ENCODE measurements around the gene KBTBD3. TPM values are rescaled to one million over a fixed set of nuclear protein-coding genes. Genes with fewer than 3 reads are reported as not detected.
A peak's percentile ranks its signal among the peaks of the same experiment; 100 is the strongest.

Gene KBTBD3, protein sequence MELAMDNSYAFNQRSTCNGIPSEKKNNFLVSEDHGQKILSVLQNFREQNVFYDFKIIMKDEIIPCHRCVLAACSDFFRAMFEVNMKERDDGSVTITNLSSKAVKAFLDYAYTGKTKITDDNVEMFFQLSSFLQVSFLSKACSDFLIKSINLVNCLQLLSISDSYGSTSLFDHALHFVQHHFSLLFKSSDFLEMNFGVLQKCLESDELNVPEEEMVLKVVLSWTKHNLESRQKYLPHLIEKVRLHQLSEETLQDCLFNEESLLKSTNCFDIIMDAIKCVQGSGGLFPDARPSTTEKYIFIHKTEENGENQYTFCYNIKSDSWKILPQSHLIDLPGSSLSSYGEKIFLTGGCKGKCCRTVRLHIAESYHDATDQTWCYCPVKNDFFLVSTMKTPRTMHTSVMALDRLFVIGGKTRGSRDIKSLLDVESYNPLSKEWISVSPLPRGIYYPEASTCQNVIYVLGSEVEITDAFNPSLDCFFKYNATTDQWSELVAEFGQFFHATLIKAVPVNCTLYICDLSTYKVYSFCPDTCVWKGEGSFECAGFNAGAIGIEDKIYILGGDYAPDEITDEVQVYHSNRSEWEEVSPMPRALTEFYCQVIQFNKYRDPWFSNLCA
- polyA plus RNA-seq (2013, experiment 1 of 2; ENCODE audit: insufficient read length) = 2.9 TPM
- 3.1 TPM for polyA plus RNA-seq (2013, experiment 2 of 2; ENCODE audit: insufficient read length)

DNA sequence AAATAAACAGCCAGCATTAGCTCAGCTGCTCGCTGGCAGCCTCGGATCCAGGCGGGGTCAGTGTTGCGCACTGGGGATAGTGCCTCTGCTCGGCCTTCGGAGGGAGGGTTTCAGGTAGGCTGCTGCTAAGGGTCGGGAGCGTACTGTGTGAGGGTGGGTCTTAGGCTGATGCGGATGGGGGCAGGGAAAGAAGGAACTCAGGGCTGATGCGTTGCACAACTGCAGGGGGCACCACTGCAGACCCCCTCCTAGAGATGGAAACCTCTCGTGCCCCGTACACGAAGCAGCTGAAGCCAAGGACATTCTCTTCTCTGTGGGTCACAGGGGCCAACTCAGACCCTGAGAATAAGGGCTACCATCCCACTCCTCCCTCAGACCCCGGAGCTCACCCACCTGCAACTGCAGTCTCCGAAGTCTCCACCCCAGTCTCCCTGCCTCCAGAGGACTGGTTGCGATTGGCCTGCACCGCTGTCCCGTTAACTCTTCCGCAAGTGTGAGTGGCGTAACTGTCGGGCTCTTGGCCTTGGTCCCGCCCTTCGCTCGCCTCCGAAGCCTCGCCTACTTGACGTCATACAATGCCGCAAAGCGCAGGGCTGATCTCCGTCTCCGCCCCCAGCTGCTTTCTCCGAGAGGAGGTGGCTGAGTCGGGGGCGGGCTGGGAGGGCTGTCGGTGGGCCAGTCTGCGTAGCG lies at the start of gene KBTBD3:
KBTBD3 (minus strand) TSS at position 429 of the 690 bp plus-strand sequence. CDS start 18,250 bp downstream, outside the sequence.
- peak; percentile 100 for DNase-seq

DNA sequence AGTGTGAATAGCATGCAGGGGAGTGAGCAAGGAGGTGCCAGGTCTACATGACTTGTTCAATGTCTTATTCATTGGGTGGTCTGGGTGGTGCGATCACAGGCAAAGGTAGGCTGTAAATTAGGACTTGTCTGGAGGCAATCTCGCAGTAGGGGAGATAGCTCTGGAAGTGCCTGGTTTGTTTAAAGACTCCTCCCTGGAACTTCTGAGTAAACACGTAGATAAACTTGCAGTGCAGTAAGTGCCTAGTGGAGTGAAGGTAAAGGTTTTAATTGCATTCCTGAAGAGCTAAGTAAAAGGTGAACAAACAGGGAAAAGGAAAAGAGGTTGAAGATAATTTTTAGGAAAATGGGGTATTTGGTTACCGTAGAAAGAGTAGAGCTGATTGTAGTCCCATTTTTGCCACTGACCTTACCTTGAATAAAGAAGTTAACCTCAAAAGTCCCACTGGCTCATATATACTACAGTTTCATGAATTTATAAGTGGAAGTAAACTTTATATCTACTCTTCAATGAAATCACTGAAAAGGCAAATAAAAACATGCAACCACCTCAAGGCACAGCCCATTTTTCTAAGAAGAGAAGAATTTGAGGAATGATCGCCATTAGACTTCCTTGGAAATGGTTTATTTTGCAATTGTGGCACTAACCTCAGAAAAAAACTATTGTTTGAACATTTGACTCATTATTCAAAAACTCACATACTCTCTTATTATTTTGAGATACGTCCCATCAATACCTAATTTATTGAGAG lies 44.6 kb upstream of the KBTBD3 start:
- no peak for DNase-seq

DNA sequence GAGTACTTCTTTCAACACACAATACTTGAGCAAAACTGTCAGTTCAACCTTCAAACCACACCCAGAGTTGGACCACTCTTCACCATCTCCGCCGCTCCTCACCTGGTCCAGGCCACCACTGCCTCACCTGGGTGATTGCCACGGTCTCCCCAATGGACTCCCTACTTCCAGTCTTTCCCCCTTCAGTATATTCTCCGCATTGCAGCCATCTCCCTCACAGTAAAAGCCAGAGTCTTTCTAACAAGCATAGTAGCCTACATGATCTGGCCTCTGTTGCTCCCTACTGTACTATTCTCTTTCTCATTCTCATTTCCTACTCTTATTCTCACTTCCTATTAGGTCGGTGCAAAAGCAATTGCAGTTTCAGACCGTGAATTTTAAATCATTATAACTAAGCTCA lies 28.8 kb upstream of the KBTBD3 start:
- no peak for DNase-seq

DNA sequence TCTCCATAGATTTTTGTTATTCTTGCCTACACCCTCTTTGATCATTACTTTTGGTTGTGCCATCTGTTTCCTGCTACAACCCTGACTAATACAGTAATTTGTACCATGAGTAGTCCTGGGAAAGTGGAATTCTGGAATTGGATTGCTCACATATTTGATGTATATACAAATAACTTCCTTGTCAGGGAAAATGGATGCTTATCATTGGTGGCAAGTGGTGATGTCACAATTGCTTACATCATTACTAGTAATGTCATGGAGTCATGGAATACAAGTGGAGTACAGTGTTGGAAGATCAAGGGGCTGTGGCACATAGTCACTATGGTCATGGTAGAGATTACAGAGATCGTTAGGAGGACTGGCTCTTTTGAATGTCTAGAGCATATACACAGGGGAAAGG lies 24.7 kb upstream of the KBTBD3 start:
- peak; percentile 63 for DNase-seq

DNA sequence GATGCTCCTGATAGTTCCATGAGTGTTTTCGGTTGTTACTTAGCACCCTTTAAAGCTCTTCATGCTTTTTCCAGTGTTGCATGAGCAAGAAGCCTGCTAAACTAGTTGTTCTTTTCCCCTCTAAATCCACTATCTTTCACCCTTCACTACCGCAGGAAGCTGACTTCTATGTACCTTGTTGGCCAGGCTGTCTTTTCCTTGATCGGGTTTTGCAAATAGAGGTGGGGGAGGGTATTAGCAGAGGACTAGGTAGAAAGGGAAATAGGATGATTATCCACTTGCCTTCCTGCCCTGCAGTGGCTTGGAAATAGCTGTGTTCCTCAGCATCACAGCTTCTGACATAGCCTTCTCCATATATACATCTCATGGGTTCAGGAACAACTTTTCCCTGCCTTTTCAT lies 24.2 kb upstream of the KBTBD3 start:
- DNase-seq = no peak

DNA sequence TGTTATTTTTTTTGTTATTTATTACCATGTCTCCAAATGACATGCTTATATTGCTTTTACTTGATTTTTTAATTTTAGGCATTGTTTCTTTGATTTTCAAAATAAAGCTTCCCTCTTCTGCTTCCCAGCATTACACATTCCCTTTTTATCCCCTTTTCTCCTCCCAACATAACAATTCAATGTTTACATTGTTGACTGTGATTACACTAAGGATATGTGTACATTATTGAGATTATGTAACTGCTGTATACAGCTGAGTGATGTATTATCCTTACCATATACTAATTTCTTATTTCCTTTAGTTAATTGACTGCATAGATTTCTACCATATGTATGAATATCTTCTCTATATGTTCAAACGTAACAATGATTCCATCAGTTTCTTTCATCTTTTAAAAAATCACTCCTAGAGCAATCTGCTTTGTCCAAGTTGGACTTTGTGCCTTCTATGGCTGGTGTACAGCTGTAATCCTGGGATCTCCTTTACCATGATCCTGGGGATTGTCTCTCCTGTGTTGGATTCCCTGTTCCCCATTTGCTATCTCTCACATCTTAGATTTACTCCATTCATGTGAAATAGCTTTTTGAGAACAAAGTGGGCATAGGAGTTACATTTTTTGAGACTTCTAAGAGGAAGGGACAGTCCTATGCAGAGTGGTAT lies 21.9 kb upstream of the KBTBD3 start:
- DNase-seq = no peak

DNA sequence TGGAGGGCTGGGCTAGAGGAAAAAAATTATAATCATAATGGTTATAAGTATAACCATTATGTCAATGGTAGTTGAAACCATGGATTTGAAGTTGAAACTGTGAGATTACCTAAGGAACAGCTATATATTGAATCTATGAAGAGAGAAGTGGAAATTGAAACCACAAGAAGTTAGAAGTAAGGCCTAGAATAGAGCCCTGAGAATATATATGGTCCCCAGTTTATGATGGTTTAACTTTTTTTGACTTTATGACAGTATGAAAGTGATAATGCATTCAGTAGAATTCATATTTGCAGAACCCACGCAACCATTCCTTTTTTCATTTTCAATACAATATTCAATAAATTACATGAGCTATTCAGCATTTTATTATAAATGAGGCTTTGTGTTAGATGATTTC lies 15.3 kb upstream of the KBTBD3 start:
- no peak for DNase-seq

DNA sequence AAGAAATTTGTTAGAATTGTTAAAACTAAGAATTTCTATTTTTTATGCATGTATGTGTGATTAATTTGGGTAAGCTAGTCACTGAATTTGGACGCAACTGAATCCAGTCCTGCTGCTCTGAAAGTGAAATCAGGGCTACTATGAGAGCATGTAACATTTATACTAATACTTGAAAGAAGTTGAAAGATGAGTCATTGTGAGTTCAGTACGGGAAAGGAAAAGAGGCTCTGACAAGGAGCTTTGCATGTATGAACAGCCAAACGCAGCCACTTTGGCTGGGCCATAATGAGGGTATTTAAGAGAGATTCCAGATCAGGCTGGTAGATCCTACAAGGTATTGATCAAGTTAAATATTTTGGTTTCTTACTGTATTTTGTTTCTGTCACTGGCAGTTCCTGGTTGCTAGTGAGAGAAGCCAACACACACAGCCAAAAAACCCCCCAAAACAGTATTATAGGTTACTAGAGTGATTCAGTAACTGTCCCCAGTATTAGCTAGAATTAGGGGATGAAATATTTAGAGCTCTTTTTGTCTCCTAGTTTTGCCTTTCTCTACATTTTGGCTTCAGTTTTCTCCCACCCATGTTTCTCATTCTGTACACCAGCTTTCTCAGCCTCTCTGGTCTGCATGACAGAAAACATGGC lies 14.5 kb upstream of the KBTBD3 start:
- DNase-seq = peak; percentile 48

DNA sequence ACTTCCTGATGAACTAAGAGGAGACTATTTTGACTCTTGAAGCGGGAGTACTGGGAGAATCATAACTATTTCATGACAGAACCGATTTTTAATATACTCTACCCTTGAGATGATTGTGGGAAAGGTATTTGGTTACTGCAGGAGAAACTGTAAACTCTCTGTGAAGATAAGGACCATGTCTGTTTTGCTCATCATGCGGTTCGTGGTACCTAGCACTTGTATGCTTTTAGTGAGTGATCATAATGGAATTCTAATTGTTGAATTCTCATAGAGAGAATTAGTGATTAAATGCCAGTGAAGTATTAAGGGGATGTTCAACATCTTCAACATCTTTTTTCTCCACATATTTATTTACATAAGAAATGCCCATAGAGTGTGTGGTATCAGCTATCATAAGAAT lies 11.7 kb upstream of the KBTBD3 start:
- DNase-seq = peak; percentile 27

DNA sequence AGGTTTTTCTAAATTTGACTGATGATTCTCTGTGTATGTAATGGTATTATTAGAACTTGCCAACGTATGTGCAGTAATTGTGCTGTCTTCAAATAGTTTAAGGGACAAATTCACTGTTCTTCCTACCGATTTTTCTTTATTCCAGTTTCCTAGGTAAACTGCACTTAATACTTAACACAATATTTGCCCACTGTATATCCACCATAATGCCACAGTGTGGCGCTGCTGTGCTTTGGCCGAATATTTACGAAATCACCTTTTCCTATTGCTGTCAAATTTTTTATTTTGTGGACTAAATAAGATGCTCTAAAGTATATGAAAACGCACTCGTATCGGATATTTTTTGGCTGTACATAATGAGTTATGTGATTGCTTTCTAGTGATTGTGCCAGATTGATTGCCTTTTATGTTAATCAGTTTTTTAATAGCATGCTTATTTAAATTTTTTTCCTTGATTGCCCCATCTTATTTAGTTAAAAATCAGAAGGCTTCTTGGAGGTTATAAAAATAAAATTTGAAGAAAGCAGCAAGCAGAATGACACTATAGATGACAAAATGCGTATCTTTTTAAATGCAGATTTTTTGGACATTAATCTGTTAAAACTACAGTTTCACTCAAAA lies 10.8 kb upstream of the KBTBD3 start:
- peak; percentile 53 for DNase-seq

DNA sequence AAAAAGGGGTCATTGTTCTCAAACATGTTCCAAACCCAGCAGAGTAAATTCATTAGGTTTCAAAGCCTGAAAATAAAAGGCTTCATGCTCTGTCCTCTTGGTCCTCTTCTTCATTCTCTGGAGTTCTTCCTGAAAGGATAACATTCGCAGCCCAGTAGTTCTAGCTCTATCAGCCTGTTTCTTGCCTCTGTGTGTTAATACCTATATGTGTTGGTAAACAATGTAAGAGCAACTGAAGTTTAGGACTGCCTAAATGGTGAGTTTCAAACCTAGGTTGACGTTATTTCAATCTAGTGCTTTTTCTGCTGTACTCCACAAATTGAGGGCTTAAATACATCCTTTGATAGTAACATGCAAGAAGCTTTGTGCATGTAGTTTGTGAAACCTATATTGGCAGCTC lies 9.7 kb upstream of the KBTBD3 start:
- DNase-seq = no peak

DNA sequence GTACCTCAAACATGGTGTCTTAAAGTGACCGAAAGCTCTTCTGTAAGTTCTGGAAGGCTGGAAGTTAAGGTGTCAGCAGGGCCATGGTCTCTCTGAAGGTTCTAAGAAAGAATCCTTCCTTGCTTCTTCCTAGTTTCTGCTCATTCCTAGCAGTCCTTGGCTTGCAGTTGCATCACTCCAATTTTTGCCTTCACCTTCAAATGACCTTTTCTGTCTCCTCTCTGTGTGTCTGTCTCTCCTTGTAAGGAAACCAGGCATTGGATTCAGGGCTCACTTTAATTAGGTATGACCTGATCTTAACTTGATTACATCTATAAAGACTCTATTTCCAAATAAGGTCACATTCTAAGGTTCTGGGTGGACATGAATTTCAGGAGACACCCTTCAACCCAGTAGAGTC lies 9.0 kb upstream of the KBTBD3 start:
- peak; percentile 11 for DNase-seq

DNA sequence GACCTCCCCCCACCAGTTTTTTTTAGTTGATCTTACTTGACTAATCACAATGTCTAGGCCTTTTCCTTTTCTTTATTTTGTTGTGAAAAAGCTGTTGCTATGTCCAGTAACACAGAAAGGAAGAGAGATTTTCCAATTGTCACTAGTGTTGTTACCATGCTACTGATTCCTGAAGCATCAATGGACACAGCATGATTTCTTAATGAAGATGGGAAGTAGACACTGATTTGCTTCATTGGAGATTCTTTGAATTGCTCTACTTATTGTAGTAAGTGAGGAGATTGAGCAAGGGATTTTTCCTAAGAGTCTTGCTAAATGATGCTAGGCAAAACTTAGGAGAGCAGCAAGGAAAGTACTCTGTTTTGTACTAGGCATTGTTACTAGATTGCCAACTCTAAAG lies 4.9 kb upstream of the KBTBD3 start:
- no peak for DNase-seq

DNA sequence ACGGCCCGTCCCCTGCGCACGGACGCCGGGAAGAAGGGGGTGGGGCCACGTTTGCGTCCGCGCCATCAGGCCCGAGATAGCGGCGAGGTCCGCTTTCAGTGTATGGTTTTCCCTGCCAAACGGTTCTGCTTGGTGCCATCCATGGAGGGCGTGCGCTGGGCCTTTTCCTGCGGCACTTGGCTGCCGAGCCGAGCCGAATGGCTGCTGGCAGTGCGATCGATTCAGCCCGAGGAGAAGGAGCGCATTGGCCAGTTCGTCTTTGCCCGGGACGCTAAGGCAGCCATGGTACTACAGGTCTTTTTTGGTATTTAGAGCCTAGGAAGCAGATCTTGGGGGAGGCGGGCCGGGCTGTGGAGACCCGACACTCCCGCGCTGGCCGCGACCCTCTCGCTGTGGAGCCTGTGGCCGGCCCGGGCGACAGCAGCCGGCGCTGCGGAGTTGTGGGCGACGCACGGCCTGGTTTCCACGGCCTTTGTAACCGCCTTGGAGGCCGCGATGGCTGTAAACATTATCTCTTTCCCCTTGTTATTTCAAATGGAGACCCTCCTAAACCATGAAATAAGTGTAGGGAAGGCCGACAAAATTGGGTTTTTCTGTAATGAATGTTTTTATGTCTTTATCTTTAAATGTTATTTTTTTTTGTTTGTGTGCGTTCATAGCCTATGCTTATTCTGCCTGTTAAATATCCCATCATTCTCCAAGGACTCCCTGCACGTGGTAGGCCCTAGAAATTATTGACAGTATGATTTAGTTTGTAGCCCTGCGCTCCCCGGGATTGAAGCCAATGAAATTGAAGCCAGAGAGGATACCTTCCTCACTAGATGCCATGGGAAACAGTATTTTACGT lies 685 bp upstream of the KBTBD3 start, which contains the start of gene AASDHPPT:
AASDHPPT (plus strand) TSS at position 54 of the 847 bp plus-strand sequence; CDS start at position 103, 49 bp downstream.
- peak; percentile 27 for DNase-seq

DNA sequence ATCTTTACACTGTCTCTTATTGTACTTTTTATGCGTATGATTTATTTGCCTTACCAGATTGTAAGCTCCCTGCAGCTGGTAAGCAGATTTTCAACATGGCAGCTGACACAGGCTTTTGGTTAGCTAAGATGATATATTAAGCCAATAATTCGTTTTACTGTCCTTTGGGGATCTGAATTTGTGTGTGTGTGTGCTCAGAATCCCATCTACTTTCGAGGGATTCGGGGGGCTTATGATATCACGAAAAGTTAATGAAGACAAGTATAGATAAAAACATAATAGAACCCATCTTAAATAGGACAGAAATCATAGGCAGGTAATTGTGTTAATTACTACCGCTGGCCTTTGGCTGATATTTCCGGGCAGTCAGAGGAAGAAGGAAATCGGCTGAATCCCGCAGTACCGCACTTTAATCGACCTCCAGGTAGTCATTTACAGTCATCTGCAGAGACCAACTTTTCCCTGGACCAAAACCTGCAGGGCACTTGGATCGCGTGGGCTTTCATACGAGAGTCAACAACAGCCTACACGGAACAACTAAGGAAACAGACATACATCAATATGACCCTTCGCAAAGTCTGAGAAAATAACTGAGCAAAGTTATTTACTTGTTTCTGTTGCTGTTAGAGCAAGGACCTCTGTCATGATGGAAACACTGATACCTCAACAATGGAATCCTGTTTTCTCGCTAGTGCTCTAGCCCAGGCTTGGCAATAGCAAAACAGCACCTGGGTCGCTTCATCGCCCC lies 802 bp downstream of the KBTBD3 start:
- DNase-seq = no peak

DNA sequence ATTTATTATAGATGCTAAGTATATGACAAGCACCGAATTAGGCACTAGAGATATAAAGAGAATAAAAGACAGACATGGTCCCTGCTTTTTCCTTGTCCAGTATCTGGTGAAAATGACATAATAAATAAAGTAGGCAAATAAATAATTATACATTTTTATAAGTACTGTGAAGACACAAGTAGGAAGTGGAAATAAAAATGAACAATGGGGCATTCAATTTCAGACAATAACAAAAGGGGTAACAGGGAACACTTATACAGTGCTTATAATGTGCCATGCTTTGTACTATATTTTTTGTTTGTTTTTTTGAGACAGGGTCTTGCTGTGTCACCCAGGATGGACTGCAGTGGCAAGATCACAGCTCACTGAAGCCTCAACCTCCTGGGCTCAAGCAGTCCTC lies 4.3 kb downstream of the KBTBD3 start:
- no peak for DNase-seq

DNA sequence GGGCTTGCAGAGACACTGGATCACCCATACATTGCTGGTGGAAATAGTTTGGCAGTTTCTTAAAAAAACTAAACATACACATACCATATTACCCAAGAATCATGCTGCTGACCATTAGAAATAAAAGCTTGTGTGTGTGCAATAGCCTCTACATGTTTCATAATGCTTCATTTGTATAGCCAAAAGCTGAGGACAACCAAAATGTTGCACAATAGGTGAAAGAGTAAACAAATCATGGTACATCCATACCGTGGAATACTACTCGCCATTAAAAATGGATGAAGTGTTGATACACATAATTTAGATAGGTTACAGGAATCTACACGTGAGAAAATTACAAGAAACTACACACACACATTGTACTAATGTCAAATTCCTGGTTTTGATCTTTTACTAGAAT lies 6.5 kb downstream of the KBTBD3 start:
- no peak for DNase-seq

DNA sequence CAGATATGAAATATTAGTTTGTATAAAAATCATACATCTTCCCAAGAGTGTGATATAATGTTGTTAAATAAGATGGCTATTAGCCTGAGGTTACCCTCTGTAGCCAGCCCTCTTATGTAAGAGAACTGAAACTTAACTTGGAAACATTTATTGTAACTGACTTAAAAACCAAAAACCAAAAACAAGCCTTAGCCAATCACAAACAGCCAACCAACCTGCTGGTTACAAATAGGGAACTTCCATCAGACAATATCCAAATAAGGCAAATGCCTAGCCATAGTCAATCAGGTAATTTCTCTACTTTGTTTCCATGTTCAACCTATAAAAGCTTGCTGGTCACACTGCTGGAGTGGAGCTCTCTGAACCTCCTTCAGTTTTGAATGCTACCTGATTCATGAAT lies 14.1 kb downstream of the KBTBD3 start:
- no peak for DNase-seq

All from fibroblast of skin of scalp (primary cell).